ENCODE measurements around the gene ATG2A. TPM values are rescaled to one million over a fixed set of nuclear protein-coding genes. Genes with fewer than 3 reads are reported as not detected.

ATG2A gene
- 11.0 and 14.9 TPM in 2 replicates for total RNA-seq

GRCh38 chr11:64916775-64917662, at the start of gene ATG2A:
ATG2A (minus strand) TSS chr11:64917209; CDS start chr11:64917135, 74 bp downstream.

GRCh38 chr11:64935359-64936081, 18.5 kb upstream of the ATG2A start, which contains the start of gene GPHA2:
GPHA2 (minus strand) TSS chr11:64935893; CDS start chr11:64935460, 433 bp downstream.

GRCh38 chr11:64923944-64924909, 7.2 kb upstream of the ATG2A start, which contains the start of gene PPP2R5B:
PPP2R5B (plus strand) TSS chr11:64924689; CDS start chr11:64925735, 1,046 bp downstream.

DNA sequence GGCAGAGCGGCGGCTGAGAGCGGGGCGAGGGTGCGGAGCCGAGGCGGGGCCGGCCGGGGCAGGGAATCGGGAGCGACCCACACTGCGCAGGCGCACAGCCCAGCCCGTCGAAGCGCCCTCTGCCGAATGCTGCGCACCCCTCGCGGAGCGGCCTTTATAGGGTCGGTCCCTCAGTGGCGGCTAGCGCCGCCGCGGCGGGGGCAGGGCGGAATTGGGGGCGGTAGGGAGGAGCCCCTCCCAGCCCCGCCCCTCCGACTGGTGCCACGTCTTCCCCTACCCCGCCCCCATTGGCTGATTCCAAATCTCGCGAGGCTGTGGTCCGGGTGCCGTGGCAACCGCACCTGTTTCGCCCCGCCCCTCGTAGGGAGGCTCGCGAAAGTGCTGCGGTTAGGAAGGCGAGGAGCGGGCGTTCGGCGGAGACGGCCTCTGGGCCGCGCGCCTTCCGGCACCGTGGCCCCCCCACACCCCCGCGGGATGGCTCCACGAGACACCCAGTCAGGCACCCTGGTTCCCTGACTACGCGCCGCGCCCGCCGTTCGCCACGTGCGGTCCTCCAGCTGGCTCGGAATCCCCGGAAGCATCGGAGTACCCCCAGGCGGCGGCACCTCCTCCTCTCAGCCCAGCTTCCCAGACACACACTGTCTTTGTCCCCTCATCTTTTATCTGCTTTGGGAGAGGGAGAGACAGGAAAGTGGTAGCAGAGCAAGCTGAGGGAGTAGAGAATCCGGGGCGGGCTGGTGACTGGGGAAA, 38.3 kb downstream of the ATG2A start, which contains the start of gene EHD1:
TSS of gene EHD1 (minus strand) at position 128 of the 750 bp plus-strand sequence. CDS start 157 bp downstream, outside the sequence.

Other genes starting within 250 kb of the ATG2A start
- 8.0 and 92.7 TPM in 2 replicates for gene NRXN2, start 194.0 kb downstream of the ATG2A start, total RNA-seq
- 0.26 and 0.50 TPM in 2 replicates for gene RASGRP2, start 173.1 kb downstream of the ATG2A start, total RNA-seq
- gene PYGM, start 157.2 kb downstream of the ATG2A start, total RNA-seq, result 6.0 and 8.8 TPM in 2 replicates
- 79.8 and 91.2 TPM in 2 replicates for gene SF1, start 138.7 kb downstream of the ATG2A start, total RNA-seq
- 12.9 and 13.9 TPM in 2 replicates for gene MAP4K2, start 114.0 kb downstream of the ATG2A start, total RNA-seq
- gene MEN1, start 106.7 kb downstream of the ATG2A start, total RNA-seq, result 24.4 and 31.0 TPM in 2 replicates
- gene CDC42BPG, start 72.6 kb downstream of the ATG2A start, total RNA-seq, result 0.07 and 0.13 TPM in 2 replicates
- 121 and 124 TPM in 2 replicates for gene EHD1, start 38.6 kb downstream of the ATG2A start, total RNA-seq
- gene PPP2R5B, start 7.5 kb upstream of the ATG2A start, total RNA-seq, result 19.4 and 28.1 TPM in 2 replicates
- gene GPHA2, start 18.7 kb upstream of the ATG2A start, total RNA-seq, result not detected in 2 replicates
- not detected in 2 replicates for gene MAJIN, start 54.9 kb upstream of the ATG2A start, total RNA-seq
- 0.13 and 0.50 TPM in 2 replicates for gene BATF2, start 79.8 kb upstream of the ATG2A start, total RNA-seq
- 103 and 116 TPM in 2 replicates for gene ARL2, start 97.0 kb upstream of the ATG2A start, total RNA-seq
- 10.2 and 10.3 TPM in 2 replicates for gene SNX15, start 110.2 kb upstream of the ATG2A start, total RNA-seq
- gene SAC3D1, start 124.0 kb upstream of the ATG2A start, total RNA-seq, result 5.6 and 10.9 TPM in 2 replicates
- gene NAALADL1, start 141.3 kb upstream of the ATG2A start, total RNA-seq, result 22.0 and 26.3 TPM in 2 replicates
- gene CDCA5, start 166.8 kb upstream of the ATG2A start, total RNA-seq, result 1.6 and 3.3 TPM in 2 replicates
- gene ZFPL1, start 167.0 kb upstream of the ATG2A start, total RNA-seq, result 36.3 and 45.8 TPM in 2 replicates
- 155 and 218 TPM in 2 replicates for gene VPS51, start 179.0 kb upstream of the ATG2A start, total RNA-seq
- gene TM7SF2, start 194.7 kb upstream of the ATG2A start, total RNA-seq, result 9.0 and 12.6 TPM in 2 replicates
- gene ZNHIT2, start 200.5 kb upstream of the ATG2A start, total RNA-seq, result 6.6 and 9.7 TPM in 2 replicates
- gene FAU, start 204.9 kb upstream of the ATG2A start, total RNA-seq, result 128 and 138 TPM in 2 replicates
- 39.9 and 55.2 TPM in 2 replicates for gene MRPL49, start 205.1 kb upstream of the ATG2A start, total RNA-seq
- gene SYVN1, start 217.3 kb upstream of the ATG2A start, total RNA-seq, result 41.5 and 45.7 TPM in 2 replicates